Calu3 (cell line): ENCODE measurements around the gene CLDN1. TPM values are rescaled to one million over a fixed set of nuclear protein-coding genes. Genes with fewer than 3 reads are reported as not detected.

ENCODE experiments used
- BruUV-seq: library from RNA; stranded (reverse); fragments of 400-500 nt; replicated peaks from 2 replicates; lab custom pipeline; 2021; lab: Mats Ljungman, UMichigan
- CTCF ChIA-PET: fragments of 300-600 bp; sonication (Branson Sonifier 250); formaldehyde crosslinking; loops from one replicate; lab custom pipeline; 2022; ENCODE audit warnings: antibody characterized with exemption; lab: Charles Lee
- DNase-seq: peaks from one replicate; pipeline ENCODE4 v3.0.0; 2022
- H3K27ac Mint-ChIP-seq: one replicate; pipeline ENCODE4 v1.8.0; 2022; ENCODE audit warnings: mixed read lengths; ENCODE audit not compliant: unreplicated experiment
- H3K27me3 Mint-ChIP-seq: one replicate; pipeline ENCODE4 v1.8.0; 2022; ENCODE audit warnings: mixed read lengths; ENCODE audit not compliant: unreplicated experiment
- H3K36me3 Mint-ChIP-seq: one replicate; pipeline ENCODE4 v1.8.0; 2022; ENCODE audit warnings: mild to moderate bottlenecking, moderate library complexity, mixed read lengths; ENCODE audit not compliant: insufficient read depth, unreplicated experiment
- H3K4me1 Mint-ChIP-seq: one replicate; pipeline ENCODE4 v1.8.0; 2022; ENCODE audit warnings: mild to moderate bottlenecking, low read depth, mixed read lengths; ENCODE audit not compliant: unreplicated experiment
- H3K4me3 Mint-ChIP-seq: one replicate; pipeline ENCODE4 v1.8.0; 2022; ENCODE audit warnings: mild to moderate bottlenecking, low read depth, moderate library complexity, mixed read lengths; ENCODE audit not compliant: unreplicated experiment
- H3K9me3 Mint-ChIP-seq: one replicate; pipeline ENCODE4 v1.8.0; 2022; ENCODE audit warnings: low read depth, mixed read lengths; ENCODE audit not compliant: unreplicated experiment
- intact Hi-C: fragments of 100-400 bp; cut with micrococcal nuclease; formaldehyde crosslinking; loops from one replicate; pipeline ENCODE4 v1.10.0; 2022; ENCODE audit not compliant: unreplicated experiment
- total RNA-seq: library from RNA; stranded (reverse); gene quantifications from 2 replicates; pipeline ENCODE4 v1.2.3, GENCODE V29; 2022
- TF ChIP-seq, protein P1 (sequence below): fragments of 200-600 bp; IDR thresholded peaks from one replicate; pipeline ENCODE4 v1.8.0; 2022; ENCODE audit warnings: antibody characterized with exemption; ENCODE audit not compliant: unreplicated experiment

CLDN1 gene
- total RNA-seq, 1 experiment from 2014 or later, result 253 TPM

DNA sequence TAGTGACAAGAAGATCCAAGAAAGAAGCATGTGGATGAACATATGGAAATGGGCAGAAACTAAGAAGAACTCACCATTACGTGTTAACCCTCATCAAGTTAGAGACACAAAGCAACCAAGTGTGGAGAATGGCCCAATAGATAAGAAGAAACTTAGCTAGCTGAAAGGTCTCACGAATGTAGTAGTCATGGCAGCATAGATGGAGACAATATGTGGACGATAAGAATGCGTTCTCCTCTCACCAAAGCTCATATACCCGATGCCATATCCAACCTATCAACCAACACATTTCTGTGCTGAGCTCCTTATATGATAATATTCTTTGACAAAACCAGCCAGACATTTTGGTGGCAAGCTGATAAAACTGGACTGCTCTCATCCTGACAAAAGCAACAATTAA, 15.1 kb upstream of the CLDN1 start:
- no peaks in the 10 kb centered on the region for H3K27me3 Mint-ChIP-seq
- intact Hi-C loops, result no loop called here
- TF ChIP-seq, protein P1, sequence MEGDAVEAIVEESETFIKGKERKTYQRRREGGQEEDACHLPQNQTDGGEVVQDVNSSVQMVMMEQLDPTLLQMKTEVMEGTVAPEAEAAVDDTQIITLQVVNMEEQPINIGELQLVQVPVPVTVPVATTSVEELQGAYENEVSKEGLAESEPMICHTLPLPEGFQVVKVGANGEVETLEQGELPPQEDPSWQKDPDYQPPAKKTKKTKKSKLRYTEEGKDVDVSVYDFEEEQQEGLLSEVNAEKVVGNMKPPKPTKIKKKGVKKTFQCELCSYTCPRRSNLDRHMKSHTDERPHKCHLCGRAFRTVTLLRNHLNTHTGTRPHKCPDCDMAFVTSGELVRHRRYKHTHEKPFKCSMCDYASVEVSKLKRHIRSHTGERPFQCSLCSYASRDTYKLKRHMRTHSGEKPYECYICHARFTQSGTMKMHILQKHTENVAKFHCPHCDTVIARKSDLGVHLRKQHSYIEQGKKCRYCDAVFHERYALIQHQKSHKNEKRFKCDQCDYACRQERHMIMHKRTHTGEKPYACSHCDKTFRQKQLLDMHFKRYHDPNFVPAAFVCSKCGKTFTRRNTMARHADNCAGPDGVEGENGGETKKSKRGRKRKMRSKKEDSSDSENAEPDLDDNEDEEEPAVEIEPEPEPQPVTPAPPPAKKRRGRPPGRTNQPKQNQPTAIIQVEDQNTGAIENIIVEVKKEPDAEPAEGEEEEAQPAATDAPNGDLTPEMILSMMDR, result no peak
- H3K4me3 Mint-ChIP-seq, result no peak overlapping the region
- CTCF ChIA-PET, result interaction anchor here (1.3 kb wide), 1 partner anchor 72 kb away, joined by 3 read pairs; no protein-coding TSS in a partner anchor
- H3K36me3 Mint-ChIP-seq, result no peaks in the 10 kb centered on the region
- H3K27ac Mint-ChIP-seq, result no peak overlapping the region
- no TSS peak for BruUV-seq
- DNase-seq, result no peak
- H3K9me3 Mint-ChIP-seq, result peaks cover 3% of the 10 kb centered on the region
- H3K4me1 Mint-ChIP-seq, result peaks cover 35% of the 10 kb centered on the region

DNA sequence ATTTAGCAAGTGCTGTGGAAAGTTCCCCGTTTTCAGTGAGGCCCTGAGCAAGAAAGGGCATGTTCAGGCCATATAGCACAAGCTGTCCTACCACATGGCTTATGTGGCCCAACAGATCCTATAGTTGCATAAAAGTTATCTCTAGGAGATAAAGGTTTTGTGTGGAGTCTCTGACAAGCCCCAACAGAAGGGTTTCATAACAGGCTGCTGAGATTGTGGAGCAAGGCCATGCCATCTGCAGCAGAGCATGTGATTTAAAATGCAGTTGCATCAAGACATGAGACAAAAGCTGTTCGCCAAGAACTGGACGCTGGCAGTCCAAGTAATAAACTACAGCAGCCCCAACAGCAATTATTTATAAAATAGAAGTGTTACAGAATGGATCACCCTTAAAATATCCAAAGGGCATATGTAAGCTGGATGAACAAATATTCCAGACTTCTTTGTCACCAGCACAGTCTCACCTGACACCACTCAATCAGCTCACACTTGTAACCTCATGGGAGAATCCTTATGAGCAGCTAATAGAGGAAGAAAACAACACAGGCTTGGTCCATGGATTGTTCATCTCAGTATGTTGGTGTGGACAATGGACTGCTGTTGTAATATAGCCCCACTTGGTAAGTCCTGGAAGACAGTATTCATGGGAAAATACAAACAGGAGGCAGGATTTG, 14.4 kb upstream of the CLDN1 start:
- peaks cover 3% of the 10 kb centered on the region for H3K9me3 Mint-ChIP-seq
- no peak overlapping the region for H3K27ac Mint-ChIP-seq
- no peaks in the 10 kb centered on the region for H3K27me3 Mint-ChIP-seq
- BruUV-seq, result no TSS peak
- no peaks in the 10 kb centered on the region for H3K36me3 Mint-ChIP-seq
- H3K4me1 Mint-ChIP-seq, result peaks cover 41% of the 10 kb centered on the region
- TF ChIP-seq, protein P1, result no peak
- CTCF ChIA-PET, result no interaction called here
- DNase-seq, result no peak
- intact Hi-C loops, result no loop called here
- no peak overlapping the region for H3K4me3 Mint-ChIP-seq

DNA sequence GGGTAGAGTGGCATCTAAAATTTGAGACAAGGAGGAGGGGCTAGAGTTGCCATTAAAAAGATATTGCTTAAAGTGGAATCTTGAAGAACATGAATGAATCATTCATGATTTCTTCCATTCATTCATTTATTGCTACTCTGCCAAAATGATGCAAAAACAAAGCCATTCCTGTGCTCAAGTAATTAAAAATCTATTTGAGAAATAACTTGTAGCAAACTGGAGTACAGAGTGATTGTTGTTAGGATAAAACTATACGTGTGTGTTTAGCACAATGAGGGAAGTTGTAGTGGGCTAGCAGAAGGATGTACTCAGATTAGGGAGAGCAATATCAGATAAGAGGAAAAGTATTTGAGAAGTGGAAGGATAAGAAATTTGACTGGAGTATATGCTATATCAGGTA, 11.7 kb upstream of the CLDN1 start:
- TF ChIP-seq, protein P1, result no peak
- H3K27me3 Mint-ChIP-seq, result no peaks in the 10 kb centered on the region
- no peaks in the 10 kb centered on the region for H3K9me3 Mint-ChIP-seq
- intact Hi-C loops, result no loop called here
- no peak overlapping the region for H3K27ac Mint-ChIP-seq
- no peak for DNase-seq
- peaks cover 61% of the 10 kb centered on the region for H3K4me1 Mint-ChIP-seq
- H3K36me3 Mint-ChIP-seq, result no peaks in the 10 kb centered on the region
- no peak overlapping the region for H3K4me3 Mint-ChIP-seq
- BruUV-seq, result no TSS peak
- CTCF ChIA-PET, result no interaction called here

DNA sequence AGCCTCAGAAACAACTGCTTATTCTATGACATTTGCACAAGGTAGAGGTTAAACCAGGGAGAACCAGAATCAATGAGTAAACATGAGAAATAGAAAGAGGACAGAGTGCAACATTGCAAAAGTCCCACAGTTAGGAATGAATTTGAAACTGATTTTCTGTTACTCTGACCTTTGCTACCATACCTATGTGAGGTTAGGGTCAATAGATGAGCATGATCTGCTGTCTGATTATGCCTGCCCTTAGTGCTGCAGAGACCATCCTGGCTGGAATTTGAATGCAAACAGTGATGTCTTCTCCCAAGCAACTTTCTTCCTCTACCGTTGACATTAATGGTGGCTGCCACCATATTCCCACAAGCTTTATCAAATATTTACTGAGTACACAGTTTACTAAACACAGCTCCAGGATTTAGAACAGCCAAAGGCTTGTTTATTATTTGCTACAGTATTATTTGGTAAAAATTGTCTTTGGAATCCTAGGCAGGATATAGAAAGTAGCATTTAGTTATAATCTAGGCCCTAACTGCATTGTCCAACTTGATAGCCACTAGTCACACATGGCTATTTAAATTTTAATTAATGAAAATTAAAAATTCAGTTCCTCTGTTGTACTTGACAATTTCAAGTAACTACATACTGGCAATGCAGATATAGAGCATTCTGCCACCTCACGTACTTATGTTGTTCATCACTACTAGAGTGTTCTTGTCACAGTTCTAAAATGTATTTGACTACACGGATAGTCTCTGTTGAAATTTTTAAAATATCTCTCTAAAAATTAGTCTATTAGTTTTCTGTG, 8.9 kb upstream of the CLDN1 start:
- no peaks in the 10 kb centered on the region for H3K27me3 Mint-ChIP-seq

More for the DNA sequence above, 8.9 kb upstream of the CLDN1 start:
- H3K9me3 Mint-ChIP-seq, result no peaks in the 10 kb centered on the region
- H3K4me3 Mint-ChIP-seq, result no peak overlapping the region
- no TSS peak for BruUV-seq
- no peak for DNase-seq
- no peak overlapping the region for H3K27ac Mint-ChIP-seq
- H3K36me3 Mint-ChIP-seq, result no peaks in the 10 kb centered on the region
- TF ChIP-seq, protein P1, result no peak
- CTCF ChIA-PET, result interaction anchor here (0.6 kb wide), 1 partner anchor 116 kb away, joined by 7 read pairs; no protein-coding TSS in a partner anchor
- intact Hi-C loops, result no loop called here
- H3K4me1 Mint-ChIP-seq, result peaks cover 58% of the 10 kb centered on the region
